ENCODE measurements around the gene HDAC5. TPM values are rescaled to one million over a fixed set of nuclear protein-coding genes. Genes with fewer than 3 reads are reported as not detected.

HDAC5 gene
- total RNA-seq, 2 donors from 2014 or later = 19.0 to 26.6 TPM

- no peaks in the 10 kb centered on the region for H3K9me3 ChIP-seq
- H3K27me3 ChIP-seq = no peaks in the 10 kb centered on the region
- no peak for TF ChIP-seq CTCF (IDR thresholded peaks at IDR 0.05)
- no peak for DNase-seq
- H3K4me1 ChIP-seq = no peaks in the 10 kb centered on the region
- intact Hi-C loops (cut with DNase I) = no loop called here
- no peak overlapping the region for H3K9ac ChIP-seq (ENCODE audit: low read depth in 2 of 2, low read length in 2 of 2)
- H3K4me3 ChIP-seq = no peak overlapping the region
- H3K27ac ChIP-seq = no peak overlapping the region
- H3K36me3 ChIP-seq = no peaks in the 10 kb centered on the region
These were observed 3.6 kb downstream of the HDAC5 start for GRCh38 chr17:44119798-44120197.

- intact Hi-C loops (cut with DNase I) = no loop called here
- Histone ChIP-seq H3K27ac (no peak overlapping the region), H3K4me1 (no peaks in the 10 kb centered on the region), H3K36me3 (no peaks in the 10 kb centered on the region), H3K9me3 (no peaks in the 10 kb centered on the region), H3K4me3 (no peak overlapping the region), H3K27me3 (no peaks in the 10 kb centered on the region), H3K9ac (ENCODE audit: low read depth in 2 of 2, low read length in 2 of 2) (no peak overlapping the region)
- no peak for DNase-seq
- no peak for TF ChIP-seq CTCF (IDR thresholded peaks at IDR 0.05)
These were observed 4.4 kb downstream of the HDAC5 start for GRCh38 chr17:44119062-44119461.

GRCh38 chr17:44118427-44119050, 4.9 kb downstream of the HDAC5 start:
- H3K9me3 ChIP-seq = no peaks in the 10 kb centered on the region
- intact Hi-C loops (cut with DNase I) = no loop called here
- no peaks in the 10 kb centered on the region for H3K36me3 ChIP-seq
- H3K4me1 ChIP-seq = no peaks in the 10 kb centered on the region
- no peaks in the 10 kb centered on the region for H3K27me3 ChIP-seq
- no peak overlapping the region for H3K4me3 ChIP-seq
- H3K27ac ChIP-seq = no peak overlapping the region
- TF ChIP-seq CTCF (IDR thresholded peaks at IDR 0.05) = no peak
- no peak for DNase-seq
- no peak overlapping the region for H3K9ac ChIP-seq (ENCODE audit: low read depth in 2 of 2, low read length in 2 of 2)

- Histone ChIP-seq H3K27me3 (no peaks in the 10 kb centered on the region), H3K4me1 (no peaks in the 10 kb centered on the region), H3K4me3 (no peak overlapping the region), H3K9ac (ENCODE audit: low read depth in 2 of 2, low read length in 2 of 2) (no peak overlapping the region), H3K36me3 (no peaks in the 10 kb centered on the region), H3K27ac (no peak overlapping the region), H3K9me3 (no peaks in the 10 kb centered on the region)
- intact Hi-C loops (cut with DNase I) = no loop called here
- TF ChIP-seq CTCF (IDR thresholded peaks at IDR 0.05) = no peak
- DNase-seq = no peak
These were observed 6.1 kb downstream of the HDAC5 start for GRCh38 chr17:44117351-44117750.

GRCh38 chr17:44115585-44116415, 7.6 kb downstream of the HDAC5 start:
- intact Hi-C loops (cut with DNase I) = no loop called here

More at GRCh38 chr17:44115585-44116415, 7.6 kb downstream of the HDAC5 start:
- no peak for DNase-seq
- H3K36me3 ChIP-seq = no peaks in the 10 kb centered on the region
- no peak overlapping the region for H3K9ac ChIP-seq (ENCODE audit: low read depth in 2 of 2, low read length in 2 of 2)
- no peaks in the 10 kb centered on the region for H3K9me3 ChIP-seq
- peak; percentile 53 for TF ChIP-seq CTCF (IDR thresholded peaks at IDR 0.05)
- H3K27ac ChIP-seq = no peak overlapping the region
- no peak overlapping the region for H3K4me3 ChIP-seq
- H3K4me1 ChIP-seq = peaks cover 13% of the 10 kb centered on the region
- no peaks in the 10 kb centered on the region for H3K27me3 ChIP-seq

Measured in colonic mucosa (tissue), 4 donors.